DMS 273 treated with DMSO at 0.1 percent for 48 hours (cell line): ENCODE results near the gene DEPDC5.
"Not testable (repeated sequence)": the region's sequence is repeated elsewhere in the genome, so short reads cannot be mapped to it uniquely, and the experiment has no call there.

Source experiments
- DNase-seq: peaks from one replicate; lab custom pipeline; 2025; lab: John Stamatoyannopoulos, UW

Gene DEPDC5

GRCh38 chr22:31749636-31750364, 4.0 kb upstream of the DEPDC5 start, which contains the start of gene PRR14L:
TSS of gene PRR14L (minus strand) at chr22:31750132. CDS start at chr22:31738860, 11,272 bp downstream.
- DNase-seq: peak; percentile 81

GRCh38 chr22:31750365-31751284, 3.2 kb upstream of the DEPDC5 start:
- DNase-seq: no peak

DNA sequence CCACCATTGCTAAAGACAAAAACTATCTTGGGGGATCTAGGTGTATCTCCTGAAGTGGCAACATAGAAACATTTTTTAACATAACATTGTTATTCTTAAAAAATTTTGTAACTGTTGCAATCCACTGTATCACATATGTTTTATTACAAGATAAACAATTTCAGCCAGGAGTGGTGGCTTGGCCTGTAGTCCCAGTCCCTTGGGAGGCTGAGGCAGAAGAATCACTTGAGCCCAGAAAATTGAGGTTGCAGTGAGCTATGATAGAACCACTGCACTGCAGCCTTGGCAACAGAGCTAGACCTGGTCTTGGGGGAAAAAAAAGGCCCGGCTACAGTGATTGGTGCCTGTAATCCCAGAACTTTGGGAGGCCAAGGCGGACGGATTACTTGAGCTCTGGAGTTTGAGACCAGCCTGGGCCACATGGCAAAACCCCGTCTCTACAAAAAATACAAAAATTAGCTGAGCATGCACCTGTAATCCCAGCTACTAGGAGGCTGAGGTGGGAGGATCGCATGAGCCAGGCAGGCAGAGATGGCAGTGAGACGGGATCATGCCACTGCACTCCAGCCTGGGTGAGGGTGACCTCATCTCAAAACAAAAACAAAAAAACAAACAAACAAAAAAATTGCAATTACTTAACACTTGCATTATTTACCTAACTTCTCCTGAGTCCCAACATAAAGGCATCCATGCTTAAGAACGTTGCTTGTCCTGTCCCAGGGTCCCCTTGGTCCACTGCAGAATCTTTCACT, 1.5 kb upstream of the DEPDC5 start:
- no peak for DNase-seq

DNA sequence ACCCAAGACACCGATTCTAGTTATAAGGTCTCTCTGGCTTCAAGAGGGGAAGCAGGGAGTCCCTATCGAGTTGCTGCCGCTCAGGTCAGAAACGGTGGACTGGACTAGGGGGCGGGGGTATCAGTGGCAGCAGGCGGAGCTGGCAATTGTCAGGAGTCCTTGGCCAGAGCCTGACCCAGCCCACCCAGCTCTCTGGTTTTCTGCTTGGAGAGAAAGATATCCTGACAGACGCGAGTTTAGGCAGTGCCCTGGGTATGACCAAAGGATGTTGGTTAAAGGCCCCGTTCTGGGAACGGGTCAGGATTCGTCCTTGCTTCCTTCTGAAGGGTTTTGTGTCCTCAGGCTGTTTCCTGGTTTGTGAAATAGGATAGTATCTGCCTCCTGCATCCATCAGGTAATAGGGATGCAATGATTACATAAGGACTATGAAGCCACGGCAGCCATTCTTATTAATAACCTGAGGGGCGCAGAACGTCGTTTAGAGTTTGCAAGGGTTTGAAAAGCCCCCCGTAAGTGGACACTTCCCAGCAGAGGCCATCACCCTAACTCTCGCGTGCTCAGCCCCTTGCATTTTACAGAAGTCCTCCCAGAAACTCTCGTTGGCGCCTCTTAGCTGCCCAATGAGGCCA, 700 bp upstream of the DEPDC5 start:
- no peak for DNase-seq

- DNase-seq: no peak
Observed at GRCh38 chr22:31754813-31755212, 994 bp downstream of the DEPDC5 start.

GRCh38 chr22:31757265-31757664, 3.4 kb downstream of the DEPDC5 start:
- DNase-seq: no peak

DNA sequence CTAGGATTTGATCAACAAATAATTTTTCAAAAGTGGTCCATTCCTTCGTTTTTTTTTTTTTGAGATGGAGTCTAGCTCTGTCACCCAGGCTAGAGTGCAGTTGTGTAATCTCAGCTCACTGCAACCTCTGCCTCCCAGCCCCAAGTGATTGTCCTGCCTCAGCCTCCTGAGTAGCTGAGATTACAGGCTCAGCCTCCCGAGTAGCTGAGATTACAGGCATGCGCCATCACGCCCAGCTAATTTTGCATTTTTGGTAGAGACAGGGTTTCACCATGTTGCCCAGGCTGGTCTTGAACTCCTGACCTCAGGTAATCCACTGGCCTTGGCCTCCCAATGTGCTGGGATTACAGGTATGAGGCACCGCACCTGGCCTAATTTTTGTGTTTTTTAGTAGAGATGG, 5.0 kb downstream of the DEPDC5 start:
- DNase-seq: not testable (repeated sequence)

DNA sequence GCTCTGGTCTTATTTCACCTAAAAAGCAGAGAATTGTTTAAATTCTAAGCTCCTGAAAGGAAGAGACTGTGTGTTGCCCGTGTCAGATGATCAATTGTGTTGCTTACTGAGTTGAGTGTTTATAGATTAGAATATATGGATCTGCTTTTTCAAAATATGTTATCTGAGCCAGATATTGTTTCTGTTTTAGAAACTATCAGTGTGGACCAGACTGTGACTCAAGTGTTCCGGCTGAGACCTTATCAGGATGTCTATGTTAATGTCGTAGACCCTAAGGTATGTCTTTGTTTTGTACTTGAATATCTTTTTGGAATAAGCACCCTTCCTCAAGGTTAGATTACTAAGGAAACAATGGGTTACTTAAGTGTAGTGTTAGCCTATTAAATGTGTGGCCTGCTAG, 11.0 kb downstream of the DEPDC5 start:
- DNase-seq: no peak

GRCh38 chr22:31768422-31769059, 14.7 kb downstream of the DEPDC5 start:
- no peak for DNase-seq

DNA sequence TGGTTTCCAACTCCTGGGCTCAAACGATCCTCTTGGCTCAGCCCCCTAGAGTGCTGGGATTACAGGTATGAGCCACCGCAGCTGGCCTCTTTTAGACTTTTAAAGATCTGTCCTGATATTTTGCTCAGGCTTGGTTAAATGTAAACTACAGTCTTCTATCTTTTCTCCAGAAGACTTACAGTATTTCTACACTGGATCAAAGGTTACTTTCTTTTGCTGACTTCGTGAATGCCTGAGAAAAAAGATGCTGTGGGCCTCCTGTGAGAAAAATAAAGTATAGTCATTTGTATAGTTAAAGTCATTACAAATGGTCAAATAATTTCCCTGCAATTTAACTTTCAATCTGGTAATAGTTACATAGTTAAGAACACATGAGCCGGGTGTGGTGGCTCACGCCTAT, 19.6 kb downstream of the DEPDC5 start:
- no peak for DNase-seq

GRCh38 chr22:31776231-31776630, 22.4 kb downstream of the DEPDC5 start:
- DNase-seq: no peak

DNA sequence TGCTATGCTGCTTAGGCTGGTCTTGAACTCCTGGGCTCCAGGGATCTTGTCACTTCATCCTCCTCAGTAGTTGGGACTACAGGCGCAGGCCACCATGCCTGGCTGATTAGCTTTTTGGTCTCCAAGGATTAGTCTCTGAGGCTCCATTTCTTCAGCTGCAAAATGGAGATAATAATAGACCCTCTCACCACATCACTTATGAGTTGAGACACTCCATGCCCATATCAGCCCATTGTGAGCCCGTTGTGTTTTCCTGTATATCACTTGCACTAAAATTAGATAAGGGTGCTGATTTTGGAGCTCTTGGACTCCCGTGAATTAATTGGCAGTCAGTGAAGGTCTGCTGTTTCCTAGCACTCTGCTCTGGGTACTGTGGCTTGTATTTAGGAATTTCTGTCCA, 36.0 kb downstream of the DEPDC5 start:
- DNase-seq: no peak

GRCh38 chr22:31790240-31790639, 36.4 kb downstream of the DEPDC5 start:
- DNase-seq: no peak

- not testable (repeated sequence) for DNase-seq
Observed at GRCh38 chr22:31799358-31799757, 45.5 kb downstream of the DEPDC5 start.

GRCh38 chr22:31800065-31800464, 46.2 kb downstream of the DEPDC5 start:
- no peak for DNase-seq

DNA sequence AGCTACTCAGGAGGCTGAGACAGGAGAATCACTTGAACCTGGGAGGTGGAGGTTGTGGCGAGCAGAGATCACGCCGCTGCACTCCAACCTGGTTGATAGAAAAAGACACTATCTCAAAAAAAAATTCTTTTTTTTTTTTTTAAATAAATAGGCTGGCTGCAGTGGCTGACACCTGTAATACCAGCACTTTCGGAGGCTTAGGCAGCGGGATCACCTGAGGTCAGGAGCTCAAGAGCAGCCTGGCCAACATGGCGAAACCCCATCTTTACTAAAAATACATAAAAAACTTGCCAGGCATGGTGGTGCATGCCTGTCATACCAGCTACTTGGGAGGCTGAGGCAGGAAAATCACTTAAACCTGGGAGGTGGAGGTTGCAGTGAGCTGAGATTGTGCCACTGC, 47.0 kb downstream of the DEPDC5 start:
- DNase-seq: not testable (repeated sequence)

DNA sequence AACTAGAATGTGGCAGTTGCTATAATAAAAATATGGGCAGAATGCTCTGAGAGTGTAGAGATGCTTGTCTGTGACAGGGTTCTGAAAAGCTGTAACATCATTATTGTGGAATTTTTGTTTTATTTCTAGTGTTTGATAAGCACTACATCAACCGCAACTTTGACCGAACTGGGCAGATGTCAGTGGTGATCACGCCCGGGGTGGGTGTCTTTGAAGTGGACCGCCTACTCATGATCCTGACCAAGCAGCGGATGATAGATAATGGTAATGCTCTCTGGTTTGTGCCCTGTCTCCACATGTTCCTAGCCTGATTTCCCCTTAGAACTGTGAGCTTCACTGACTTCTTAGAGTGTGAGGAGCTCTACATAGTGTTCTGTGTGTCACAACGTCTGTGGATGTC, 48.8 kb downstream of the DEPDC5 start:
- DNase-seq: no peak

DNA sequence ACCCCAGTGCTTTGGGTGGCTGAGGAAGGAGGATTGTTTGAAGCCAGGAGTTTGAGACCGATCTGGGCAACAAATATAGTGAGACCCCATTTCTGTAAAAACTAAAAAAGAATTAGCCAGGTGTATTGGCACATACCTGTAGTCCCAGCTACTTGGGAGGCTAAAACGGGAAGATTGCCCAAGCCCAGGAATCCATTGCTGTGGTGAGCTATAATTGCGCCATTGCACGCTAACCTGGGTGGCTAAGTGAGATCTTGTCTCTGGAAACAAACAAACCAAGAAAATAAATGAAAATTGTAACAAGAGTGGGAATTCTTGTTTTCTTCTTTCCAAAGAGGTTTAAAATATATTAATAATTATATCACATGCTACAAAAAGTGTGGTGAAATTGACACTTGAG, 52.9 kb downstream of the DEPDC5 start:
- no peak for DNase-seq

DNA sequence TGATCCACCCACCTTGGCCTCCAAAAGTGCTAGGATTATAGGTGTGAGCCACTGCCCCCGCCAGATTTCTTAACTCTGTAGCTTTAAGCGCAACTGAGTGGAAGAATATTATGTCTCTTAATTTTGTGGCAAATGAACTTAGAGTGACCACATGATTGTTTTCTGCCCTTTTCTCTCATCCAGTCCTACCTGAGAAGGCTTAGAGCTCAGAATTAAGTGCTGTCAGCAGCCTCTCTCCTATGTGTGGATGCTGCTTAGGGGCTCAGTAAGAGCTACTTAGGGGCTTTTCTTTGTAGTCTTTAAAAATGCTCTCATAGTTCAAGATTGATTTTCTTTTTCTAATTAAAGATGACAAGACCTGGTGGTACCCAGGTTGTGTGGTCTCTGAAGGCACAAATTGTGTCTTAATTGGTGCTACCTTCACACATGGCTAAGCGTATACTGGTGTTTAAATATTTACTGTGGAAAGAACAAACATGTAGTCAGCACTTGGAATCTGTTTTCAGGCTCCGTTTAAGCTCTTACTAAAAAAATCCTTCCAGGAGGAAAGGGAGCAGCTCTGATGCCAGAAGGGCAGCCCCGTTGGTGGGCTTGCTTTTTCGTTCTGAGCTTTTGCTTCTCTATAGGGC, 59.3 kb downstream of the DEPDC5 start:
- no peak for DNase-seq

DNA sequence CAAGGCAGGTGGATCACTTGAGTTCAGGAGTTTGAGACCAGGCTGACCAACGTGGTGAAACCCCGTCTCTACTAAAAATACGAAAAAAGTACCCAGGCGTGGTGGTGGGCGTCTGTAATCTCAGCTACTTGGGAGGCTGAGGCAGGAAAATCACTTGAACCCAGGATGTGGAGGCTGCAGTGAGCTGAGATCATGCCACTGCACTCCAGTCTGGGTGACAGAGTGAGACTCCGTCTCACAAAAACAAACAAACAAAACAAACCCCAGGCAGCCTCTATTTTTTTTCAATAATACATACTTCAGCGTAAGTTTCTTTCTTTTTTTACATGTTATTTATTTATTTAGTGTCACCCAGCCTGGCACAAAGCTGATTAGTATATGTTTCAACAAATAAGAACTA, 60.1 kb downstream of the DEPDC5 start:
- DNase-seq: not testable (repeated sequence)

DNA sequence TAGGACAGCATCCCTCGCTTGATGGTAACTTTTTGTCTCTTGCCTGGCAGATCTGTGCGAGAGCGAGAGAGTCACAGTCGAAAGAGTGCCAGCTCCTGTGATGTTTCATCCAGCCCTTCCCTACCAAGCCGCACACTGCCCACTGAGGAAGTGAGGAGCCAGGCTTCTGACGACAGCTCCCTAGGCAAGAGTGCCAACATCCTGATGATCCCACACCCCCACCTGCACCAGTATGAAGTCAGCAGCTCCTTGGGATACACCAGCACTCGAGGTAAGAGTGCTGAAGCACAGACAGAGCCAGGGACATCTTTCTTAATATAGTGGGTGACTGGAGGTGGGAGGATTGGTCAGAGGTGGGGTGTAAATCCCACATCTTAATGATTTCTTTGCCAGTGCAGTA, 61.1 kb downstream of the DEPDC5 start:
- no peak for DNase-seq
